Right atrium auricular region (tissue), 2 donors: ENCODE measurements around the gene API5. TPM values are rescaled to one million over a fixed set of nuclear protein-coding genes. Genes with fewer than 3 reads are reported as not detected.

Source experiments
- DNase-seq: peaks from one replicate; pipeline ENCODE4 v3.0.0-alpha.2; 2019; ENCODE audit warnings: low spot score
- H3K27ac ChIP-seq, 2 donors: fragments of 200-600 bp; sonication (generic); 1 replicate in 1 of 2; 2 replicates in 1 of 2; pipeline ENCODE4 v1.5.1; 2016 to 2019
- H3K27me3 ChIP-seq, 2 donors: fragments of 200-600 bp; sonication (generic); one replicate each; pipeline versions ENCODE4 v1.5.1 to v1.6.0; 2017 to 2019
- H3K36me3 ChIP-seq: fragments of 200-600 bp; sonication (generic); one replicate; pipeline ENCODE4 v1.5.1; 2016
- H3K4me1 ChIP-seq, 2 donors: fragments of 200-600 bp; sonication (generic); one replicate each; pipeline versions ENCODE4 v1.5.1 to v1.6.0; 2017 to 2019
- H3K4me3 ChIP-seq, 2 donors: fragments of 200-600 bp; sonication (generic); 1 replicate in 1 of 2; 2 replicates in 1 of 2; pipeline ENCODE4 v1.5.1; 2017 to 2019; ENCODE audit warnings: mild to moderate bottlenecking in 1 of 2, moderate library complexity in 1 of 2
- H3K9me3 ChIP-seq, 2 donors: fragments of 200-600 bp; sonication (generic); one replicate each; pipeline ENCODE4 v1.5.1; 2019
- CTCF ChIP-seq, 2 donors: fragments of 200-600 bp; sonication (generic); IDR thresholded peaks; one replicate each; pipeline ENCODE4 v1.5.1; 2019; ENCODE audit warnings: antibody characterized with exemption in 2 of 2
- total RNA-seq, 2 donors: library from RNA; depleted of rRNA; stranded (reverse); fragments of >200 nt; gene quantifications; one replicate each; pipeline ENCODE4 v1.1.0, GENCODE V29; 2016

API5 gene
- total RNA-seq, 2 donors from 2014 or later = 37.7 to 50.3 TPM

- H3K4me3 ChIP-seq = no peak overlapping the region
- no peaks in the 10 kb centered on the region for H3K27me3 ChIP-seq
- no peak for TF ChIP-seq CTCF (IDR thresholded peaks at IDR 0.05)
- no peaks in the 10 kb centered on the region for H3K9me3 ChIP-seq
- DNase-seq = no peak
- no peak overlapping the region for H3K27ac ChIP-seq
- no peaks in the 10 kb centered on the region for H3K4me1 ChIP-seq
- H3K36me3 ChIP-seq = peaks cover 69% of the 10 kb centered on the region
Observed at GRCh38 chr11:43393765-43394355, 82.1 kb downstream of the API5 start.

Other genes starting within 250 kb of the API5 start
- 10 to 100 TPM; 33.6 to 45.3 TPM for gene TTC17, start 46.9 kb downstream of the API5 start, total RNA-seq